ENCODE results near the gene SYT12. TPM values are rescaled to one million over a fixed set of nuclear protein-coding genes. Genes with fewer than 3 reads are reported as not detected.

SYT12 gene
- total RNA-seq, 1 experiment from 2014 or later: 4.3 TPM

DNA sequence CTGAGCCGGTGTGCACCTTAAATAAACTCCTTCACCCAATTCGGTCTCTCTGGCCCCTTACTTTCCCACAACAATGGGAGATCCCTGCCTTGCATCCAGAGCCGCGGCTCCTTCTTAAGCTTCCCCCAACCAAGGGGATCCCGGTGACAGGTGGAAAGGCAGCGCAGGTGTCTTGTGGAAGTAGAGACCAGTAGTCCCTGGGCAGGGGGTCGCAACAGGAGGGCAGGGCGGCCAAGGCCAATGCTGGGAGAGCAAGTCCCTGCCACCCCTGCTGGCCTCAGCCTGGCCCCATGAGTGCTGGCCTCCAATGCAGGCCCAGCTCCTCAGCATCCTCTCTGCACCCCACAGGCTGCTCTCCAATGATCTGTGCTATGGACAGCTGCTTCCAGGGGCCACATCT, 7.9 kb upstream of the SYT12 start:
- no peak overlapping the region for H3K27ac ChIP-seq (ENCODE audit: low read depth, low read length)
- H3K9ac ChIP-seq (ENCODE audit: low read length): no peak overlapping the region
- CTCF ChIA-PET: no interaction called here
- no peaks in the 10 kb centered on the region for H3K4me1 ChIP-seq (ENCODE audit: control insufficient read depth in 1 of 2, insufficient read depth in 2 of 2, low read length in 2 of 2)
- no peak overlapping the region for H3K4me3 ChIP-seq (replicated peaks in 1 of 2; ENCODE audit: low read depth in 1 of 2, low read length in 2 of 2)
- H3K4me2 ChIP-seq (ENCODE audit: low read length): no peak overlapping the region
- intact Hi-C loops (cut with micrococcal nuclease): no loop called here
- RAD21 ChIA-PET (ENCODE audit: low non-redundant PET in 1 of 2, low total read pairs in 2 of 2, uncharacterized antibody in 2 of 2, unreplicated experiment in 2 of 2): no interaction called here
- BruUV-seq (replicated peaks): no TSS peak
- DNase-seq (ENCODE audit: low read depth, low spot score): no peak
- no peaks in the 10 kb centered on the region for H3K9me3 ChIP-seq (ENCODE audit: control insufficient read depth in 1 of 2, insufficient read depth in 1 of 2, low read depth in 1 of 2, low read length in 2 of 2)
- no peak overlapping the region for H2AFZ ChIP-seq (ENCODE audit: low read depth, low read length, poor library complexity, severe bottlenecking)
- H3K9me2 ChIP-seq (ENCODE audit: insufficient read depth): no peaks in the 10 kb centered on the region
- ATAC-seq: no peak
- H3K79me2 ChIP-seq (ENCODE audit: insufficient read depth, low read length): no peaks in the 10 kb centered on the region
- POLR2A ChIA-PET: no interaction called here
- H3K27me3 ChIP-seq (ENCODE audit: insufficient read depth, low read length): no peaks in the 10 kb centered on the region
- TF ChIP-seq TCF7L2 (IDR thresholded peaks at IDR 0.05; ENCODE audit: borderline replicate concordance, extremely low read depth, insufficient read depth, insufficient read length): no peak
- no peak for TF ChIP-seq EZH2 (IDR thresholded peaks at IDR 0.05)
- no peak for TF ChIP-seq RAD21 (IDR thresholded peaks at IDR 0.05; ENCODE audit: low read depth)
- TF ChIP-seq YY1 (IDR thresholded peaks at IDR 0.05; ENCODE audit: extremely low read depth, insufficient replicate concordance, low read depth, low read length): no peak
- no peak for TF ChIP-seq SRF (IDR thresholded peaks at IDR 0.05; ENCODE audit: low read depth)
- no peak for TF ChIP-seq REST (IDR thresholded peaks at IDR 0.05; ENCODE audit: low read depth)
- H4K20me1 ChIP-seq (ENCODE audit: insufficient read depth): no peaks in the 10 kb centered on the region
- H3K36me3 ChIP-seq (ENCODE audit: control insufficient read depth in 1 of 2, insufficient read depth in 2 of 2, low read length in 2 of 2): no peaks in the 10 kb centered on the region

DNA sequence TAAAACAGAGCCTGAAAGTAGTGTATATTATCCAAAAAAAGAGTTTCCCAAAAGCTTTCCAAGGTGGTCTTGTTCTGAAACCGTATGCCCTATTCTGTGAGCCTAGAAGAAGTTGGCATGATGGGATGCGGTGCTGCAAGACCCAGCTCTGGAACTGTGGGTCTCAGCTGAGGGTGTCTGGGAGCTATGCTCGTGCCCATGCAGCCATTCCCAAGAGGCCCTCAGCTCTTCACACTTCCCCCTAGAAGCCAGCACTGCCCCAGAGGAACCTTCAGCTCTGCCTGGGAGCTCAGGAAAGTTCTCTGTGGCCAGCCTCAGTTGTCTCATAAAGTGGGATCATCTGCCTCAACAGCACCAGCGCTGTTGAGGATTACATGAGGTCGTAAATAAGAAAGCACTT, 6.4 kb upstream of the SYT12 start:
- Histone ChIP-seq H3K9me3 (ENCODE audit: control insufficient read depth in 1 of 2, insufficient read depth in 1 of 2, low read depth in 1 of 2, low read length in 2 of 2) (no peaks in the 10 kb centered on the region), H4K20me1 (ENCODE audit: insufficient read depth) (no peaks in the 10 kb centered on the region), H3K9ac (ENCODE audit: low read length) (no peak overlapping the region), H3K79me2 (ENCODE audit: insufficient read depth, low read length) (no peaks in the 10 kb centered on the region), H2AFZ (ENCODE audit: low read depth, low read length, poor library complexity, severe bottlenecking) (no peak overlapping the region), H3K36me3 (ENCODE audit: control insufficient read depth in 1 of 2, insufficient read depth in 2 of 2, low read length in 2 of 2) (no peaks in the 10 kb centered on the region), H3K4me3 (replicated peaks in 1 of 2; ENCODE audit: low read depth in 1 of 2, low read length in 2 of 2) (no peak overlapping the region), H3K27ac (ENCODE audit: low read depth, low read length) (no peak overlapping the region), H3K4me2 (ENCODE audit: low read length) (no peak overlapping the region), H3K4me1 (ENCODE audit: control insufficient read depth in 1 of 2, insufficient read depth in 2 of 2, low read length in 2 of 2) (peaks cover 4 to 6% of the 10 kb centered on the region in 2 experiments), H3K9me2 (ENCODE audit: insufficient read depth) (no peaks in the 10 kb centered on the region), H3K27me3 (ENCODE audit: insufficient read depth, low read length) (no peaks in the 10 kb centered on the region)
- RAD21 ChIA-PET (ENCODE audit: low non-redundant PET in 1 of 2, low total read pairs in 2 of 2, uncharacterized antibody in 2 of 2, unreplicated experiment in 2 of 2): no interaction called here
- no peak for DNase-seq (ENCODE audit: low read depth, low spot score)
- CTCF ChIA-PET: interaction anchor here (1.3 kb wide), 1 partner anchor 37 kb away, joined by 3 read pairs; no protein-coding TSS in a partner anchor
- intact Hi-C loops (cut with micrococcal nuclease): no loop called here
- ATAC-seq: no peak
- POLR2A ChIA-PET: no interaction called here
- no TSS peak for BruUV-seq (replicated peaks)
- TF ChIP-seq SRF (IDR thresholded peaks at IDR 0.05; ENCODE audit: low read depth): no peak
- TF ChIP-seq POLR2A (IDR thresholded peaks at IDR 0.05; ENCODE audit: borderline replicate concordance, extremely low read depth, insufficient read depth, insufficient read length): no peak
- TF ChIP-seq CBX3 (IDR thresholded peaks at IDR 0.05; ENCODE audit: low read depth): no peak
- TF ChIP-seq TCF7L2 (IDR thresholded peaks at IDR 0.05; ENCODE audit: borderline replicate concordance, extremely low read depth, insufficient read depth, insufficient read length): no peak
- TF ChIP-seq YY1 (IDR thresholded peaks at IDR 0.05; ENCODE audit: extremely low read depth, insufficient replicate concordance, low read depth, low read length): no peak
- TF ChIP-seq, protein P1, sequence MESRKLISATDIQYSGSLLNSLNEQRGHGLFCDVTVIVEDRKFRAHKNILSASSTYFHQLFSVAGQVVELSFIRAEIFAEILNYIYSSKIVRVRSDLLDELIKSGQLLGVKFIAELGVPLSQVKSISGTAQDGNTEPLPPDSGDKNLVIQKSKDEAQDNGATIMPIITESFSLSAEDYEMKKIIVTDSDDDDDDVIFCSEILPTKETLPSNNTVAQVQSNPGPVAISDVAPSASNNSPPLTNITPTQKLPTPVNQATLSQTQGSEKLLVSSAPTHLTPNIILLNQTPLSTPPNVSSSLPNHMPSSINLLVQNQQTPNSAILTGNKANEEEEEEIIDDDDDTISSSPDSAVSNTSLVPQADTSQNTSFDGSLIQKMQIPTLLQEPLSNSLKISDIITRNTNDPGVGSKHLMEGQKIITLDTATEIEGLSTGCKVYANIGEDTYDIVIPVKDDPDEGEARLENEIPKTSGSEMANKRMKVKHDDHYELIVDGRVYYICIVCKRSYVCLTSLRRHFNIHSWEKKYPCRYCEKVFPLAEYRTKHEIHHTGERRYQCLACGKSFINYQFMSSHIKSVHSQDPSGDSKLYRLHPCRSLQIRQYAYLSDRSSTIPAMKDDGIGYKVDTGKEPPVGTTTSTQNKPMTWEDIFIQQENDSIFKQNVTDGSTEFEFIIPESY (IDR thresholded peaks at IDR 0.05; ENCODE audit: extremely low read depth, insufficient replicate concordance, low read length): no peak
- no peak for TF ChIP-seq ZNF274 (IDR thresholded peaks at IDR 0.05; ENCODE audit: low read depth, low read length)
- no peak for TF ChIP-seq CEBPB (IDR thresholded peaks at IDR 0.05; ENCODE audit: low read depth)
- TF ChIP-seq, protein P2, sequence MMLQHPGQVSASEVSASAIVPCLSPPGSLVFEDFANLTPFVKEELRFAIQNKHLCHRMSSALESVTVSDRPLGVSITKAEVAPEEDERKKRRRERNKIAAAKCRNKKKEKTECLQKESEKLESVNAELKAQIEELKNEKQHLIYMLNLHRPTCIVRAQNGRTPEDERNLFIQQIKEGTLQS (IDR thresholded peaks at IDR 0.05): no peak
